ENCODE data around the gene USP48.
"Not testable (repeated sequence)": the region's sequence is repeated elsewhere in the genome, so short reads cannot be mapped to it uniquely, and the experiment has no call there.

USP48 gene

DNA sequence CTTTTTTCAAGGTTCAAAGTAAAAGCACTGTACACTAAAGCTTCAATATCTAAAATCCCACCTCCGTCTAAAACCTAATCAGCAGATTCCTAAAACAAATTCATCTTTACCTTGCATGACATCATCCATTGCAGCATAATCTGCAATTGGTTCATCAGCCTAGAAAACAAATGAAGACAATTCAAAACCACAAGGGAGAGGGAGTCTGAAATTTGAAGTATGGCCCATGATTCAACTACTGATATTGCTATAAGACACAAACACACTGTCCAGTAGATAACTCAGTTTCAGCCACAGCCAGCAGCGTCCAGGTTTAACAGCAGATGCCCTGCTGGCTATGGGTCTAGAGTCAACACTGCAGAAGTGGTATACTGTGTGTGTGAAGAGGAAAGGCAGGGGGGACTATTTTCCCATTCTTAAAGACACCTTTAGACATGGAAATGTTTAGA, 95.8 kb downstream of the USP48 start:
- no peak overlapping the region for H3K4me3 ChIP-seq (ENCODE audit: low read depth, low read length)
- DNase-seq (ENCODE audit: low read depth), result no peak
- TF ChIP-seq, protein P1, sequence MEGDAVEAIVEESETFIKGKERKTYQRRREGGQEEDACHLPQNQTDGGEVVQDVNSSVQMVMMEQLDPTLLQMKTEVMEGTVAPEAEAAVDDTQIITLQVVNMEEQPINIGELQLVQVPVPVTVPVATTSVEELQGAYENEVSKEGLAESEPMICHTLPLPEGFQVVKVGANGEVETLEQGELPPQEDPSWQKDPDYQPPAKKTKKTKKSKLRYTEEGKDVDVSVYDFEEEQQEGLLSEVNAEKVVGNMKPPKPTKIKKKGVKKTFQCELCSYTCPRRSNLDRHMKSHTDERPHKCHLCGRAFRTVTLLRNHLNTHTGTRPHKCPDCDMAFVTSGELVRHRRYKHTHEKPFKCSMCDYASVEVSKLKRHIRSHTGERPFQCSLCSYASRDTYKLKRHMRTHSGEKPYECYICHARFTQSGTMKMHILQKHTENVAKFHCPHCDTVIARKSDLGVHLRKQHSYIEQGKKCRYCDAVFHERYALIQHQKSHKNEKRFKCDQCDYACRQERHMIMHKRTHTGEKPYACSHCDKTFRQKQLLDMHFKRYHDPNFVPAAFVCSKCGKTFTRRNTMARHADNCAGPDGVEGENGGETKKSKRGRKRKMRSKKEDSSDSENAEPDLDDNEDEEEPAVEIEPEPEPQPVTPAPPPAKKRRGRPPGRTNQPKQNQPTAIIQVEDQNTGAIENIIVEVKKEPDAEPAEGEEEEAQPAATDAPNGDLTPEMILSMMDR (IDR thresholded peaks at IDR 0.05; ENCODE audit: control insufficient read depth, extremely low read depth, insufficient read depth), result no peak

DNA sequence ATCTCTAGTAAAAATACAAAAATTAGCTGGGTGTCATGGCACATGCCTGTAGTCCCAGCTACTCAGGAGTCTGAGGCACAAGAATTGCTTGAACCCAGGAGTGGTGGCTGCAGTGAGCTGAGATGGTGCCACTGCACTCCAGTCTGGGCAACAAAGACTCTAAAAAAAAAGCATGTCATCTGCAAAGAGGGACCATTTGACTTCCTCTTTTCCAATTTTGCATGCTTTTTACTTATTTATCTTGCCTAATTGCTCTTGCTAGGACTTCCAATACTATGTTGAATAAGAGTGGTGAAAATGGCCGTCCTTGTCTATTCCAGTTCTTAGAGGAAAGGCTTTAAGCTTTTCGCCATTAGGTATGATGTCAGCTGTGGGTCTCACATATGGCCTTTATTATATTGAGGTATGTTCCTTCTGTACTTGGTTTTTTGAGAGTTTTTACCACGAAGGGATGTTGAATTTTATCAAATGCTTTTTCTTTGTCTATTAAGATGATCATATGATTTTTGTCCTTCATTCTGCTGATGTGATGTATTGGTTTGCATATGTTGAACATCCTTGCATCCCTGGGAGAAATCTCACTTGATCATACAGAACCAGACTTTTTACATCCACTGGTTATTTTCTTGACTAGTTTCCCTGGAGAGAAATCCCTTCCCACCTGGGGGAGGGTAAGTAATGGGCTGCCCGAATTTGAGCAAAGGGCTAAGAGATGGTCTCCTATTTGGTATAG, 96.8 kb downstream of the USP48 start:
- H3K4me3 ChIP-seq (ENCODE audit: low read depth, low read length), result no peak overlapping the region
- TF ChIP-seq, protein P1 (IDR thresholded peaks at IDR 0.05; ENCODE audit: control insufficient read depth, extremely low read depth, insufficient read depth), result no peak
- no peak for DNase-seq (ENCODE audit: low read depth)

DNA sequence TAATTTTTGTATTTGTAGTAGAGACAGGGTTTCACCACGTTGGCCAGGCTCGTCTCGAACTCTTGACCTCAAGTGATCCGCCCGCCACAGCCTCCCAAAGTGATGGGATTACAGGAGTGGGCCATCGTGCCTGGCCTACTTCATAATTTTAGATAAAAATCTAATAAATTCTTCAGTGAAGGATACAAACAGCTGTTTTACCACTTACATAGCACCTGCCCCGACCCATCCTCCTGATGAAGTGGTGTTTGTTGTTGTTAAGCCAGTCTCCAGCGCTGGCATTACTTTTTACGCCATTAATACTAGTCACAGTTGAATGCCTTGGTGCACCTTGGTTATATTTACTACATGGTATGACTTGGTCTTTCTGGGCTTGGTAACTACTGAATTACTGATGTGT, 101.5 kb downstream of the USP48 start:
- TF ChIP-seq, protein P1 (IDR thresholded peaks at IDR 0.05; ENCODE audit: control insufficient read depth, extremely low read depth, insufficient read depth), result no peak

DNA sequence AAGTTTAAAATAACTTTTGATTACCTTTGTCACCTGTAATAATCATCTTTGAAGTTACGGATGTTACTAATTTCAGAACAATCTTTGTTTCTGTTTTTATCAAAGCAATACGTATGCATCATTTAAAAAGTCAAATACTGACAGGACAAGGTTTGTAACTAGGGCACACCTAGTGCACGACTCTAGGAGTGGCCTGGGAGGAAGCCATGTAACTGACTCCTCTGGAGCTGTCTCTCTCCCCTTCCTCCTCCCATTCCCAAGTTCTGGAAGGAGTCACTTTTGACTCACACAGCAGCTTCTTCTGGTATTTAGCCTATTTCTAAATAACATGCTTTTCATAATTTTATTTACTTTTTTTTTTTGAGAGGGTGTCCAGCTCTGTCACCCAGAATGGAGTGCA, 102.0 kb downstream of the USP48 start:
- H3K4me3 ChIP-seq (ENCODE audit: low read depth, low read length), result no peak overlapping the region
- TF ChIP-seq, protein P1 (IDR thresholded peaks at IDR 0.05; ENCODE audit: control insufficient read depth, extremely low read depth, insufficient read depth), result no peak
- no peak for DNase-seq (ENCODE audit: low read depth)

More for the DNA sequence above, 101.5 kb downstream of the USP48 start:
- no peak overlapping the region for H3K4me3 ChIP-seq (ENCODE audit: low read depth, low read length)
- DNase-seq (ENCODE audit: low read depth), result no peak

DNA sequence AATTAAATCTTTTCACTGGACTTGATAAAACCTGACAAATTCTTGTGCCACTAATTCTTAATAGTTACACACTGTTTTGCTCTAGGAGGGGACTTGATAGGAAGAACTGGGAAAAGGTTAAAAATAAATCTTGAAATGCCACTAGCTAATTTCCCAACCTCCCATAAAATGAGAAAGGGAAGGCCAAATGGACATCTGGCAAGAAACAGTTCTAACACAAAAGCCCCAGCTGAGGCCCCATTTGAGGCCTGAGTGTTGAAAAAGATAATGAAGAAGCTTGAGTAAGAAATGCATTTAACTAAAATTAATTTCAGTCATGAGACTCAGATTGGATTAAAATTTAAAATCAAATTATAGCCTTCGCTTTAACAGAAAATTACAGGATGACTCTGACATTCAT, 102.6 kb downstream of the USP48 start:
- no peak for DNase-seq (ENCODE audit: low read depth)
- no peak overlapping the region for H3K4me3 ChIP-seq (ENCODE audit: low read depth, low read length)
- TF ChIP-seq, protein P1 (IDR thresholded peaks at IDR 0.05; ENCODE audit: control insufficient read depth, extremely low read depth, insufficient read depth), result no peak

DNA sequence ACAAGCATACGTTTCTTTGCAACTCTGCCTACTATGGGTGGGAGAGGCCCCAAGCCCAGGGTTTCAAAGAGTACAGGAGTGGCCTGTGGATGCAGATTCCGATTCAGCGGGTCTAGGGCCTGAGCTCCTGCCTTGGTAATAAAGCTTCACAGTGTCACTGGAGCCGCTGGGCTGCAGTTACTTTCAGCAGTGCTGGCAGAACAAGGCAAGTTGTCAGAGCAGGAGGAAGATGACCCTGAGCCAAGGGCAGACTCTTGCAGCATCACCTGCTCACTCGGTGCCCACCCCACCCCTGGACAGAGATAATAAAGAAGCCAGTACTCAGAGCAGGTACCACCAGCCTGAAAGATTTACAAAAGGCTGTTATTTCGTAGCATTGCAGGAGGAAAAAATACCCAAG, 105.8 kb downstream of the USP48 start:
- DNase-seq (ENCODE audit: low read depth), result no peak
- H3K4me3 ChIP-seq (ENCODE audit: low read depth, low read length), result no peak overlapping the region
- TF ChIP-seq, protein P1 (IDR thresholded peaks at IDR 0.05; ENCODE audit: control insufficient read depth, extremely low read depth, insufficient read depth), result no peak

DNA sequence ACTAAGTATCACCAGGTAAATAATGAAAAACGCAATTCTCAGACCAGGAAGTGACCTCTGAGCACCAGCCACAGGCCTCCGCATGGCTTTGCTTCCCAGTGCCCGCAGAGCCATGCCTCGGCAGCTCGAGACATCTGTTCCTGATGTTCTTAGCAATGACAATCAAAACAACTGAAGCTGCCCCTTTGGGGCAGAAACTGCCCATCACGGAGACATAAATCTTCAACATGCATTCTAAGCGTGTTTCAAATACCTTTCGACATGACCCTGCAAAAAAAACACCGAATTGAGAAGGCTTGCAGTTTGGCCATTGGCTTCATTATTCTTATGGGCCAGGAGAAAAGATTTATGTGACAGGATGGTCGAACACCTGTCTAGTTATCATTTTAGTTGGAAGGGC, 108.0 kb downstream of the USP48 start:
- TF ChIP-seq, protein P1 (IDR thresholded peaks at IDR 0.05; ENCODE audit: control insufficient read depth, extremely low read depth, insufficient read depth), result no peak
- H3K4me3 ChIP-seq (ENCODE audit: low read depth, low read length), result no peak overlapping the region
- DNase-seq (ENCODE audit: low read depth), result no peak

DNA sequence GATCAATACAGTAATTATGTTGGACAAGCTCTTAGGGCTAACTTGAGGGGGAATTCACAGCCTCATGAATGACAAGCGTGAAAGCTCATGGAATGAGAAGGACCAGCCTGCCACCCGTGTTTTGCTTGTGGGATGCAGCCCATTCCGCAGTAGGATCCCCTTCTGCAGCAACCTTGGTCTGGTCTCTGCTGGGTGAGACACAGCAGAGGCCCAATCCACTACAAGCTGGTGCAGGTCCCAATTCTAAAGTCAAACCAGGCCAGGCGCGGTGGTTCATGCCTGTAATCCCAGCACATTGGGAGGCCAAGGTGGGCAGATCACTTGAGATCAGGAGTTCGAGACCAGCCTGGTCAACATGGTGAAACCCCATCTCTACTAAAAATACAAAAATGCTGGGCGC, 109.1 kb downstream of the USP48 start:
- not testable (repeated sequence) for DNase-seq (ENCODE audit: low read depth)

More for the DNA sequence above, 109.1 kb downstream of the USP48 start:
- not testable (repeated sequence) for H3K4me3 ChIP-seq (ENCODE audit: low read depth, low read length)
